C4-2B (cell line): ENCODE results near the gene TOR2A.

ENCODE experiments used
- H3K27ac ChIP-seq: fragments of 450-650 bp; 2 replicates; pipeline ENCODE4 v1.5.1; 2017
- CTCF ChIP-seq: fragments of 450-650 bp; conservative IDR thresholded peaks from 2 replicates; pipeline ENCODE4 v1.5.1; 2017; ENCODE audit warnings: mild to moderate bottlenecking
- ZFX ChIP-seq: fragments of 450-650 bp; IDR thresholded peaks from 2 replicates; pipeline ENCODE4 v1.6.1; 2017

The TOR2A gene

GRCh38 chr9:127778280-127779135 is 43.4 kb upstream of the TOR2A start, which contains the start of gene SH2D3C:
Gene SH2D3C (minus strand): TSS chr9:127778666. CDS start chr9:127778627, 39 bp downstream.
- no peak within 1 kb of the TSS for H3K27ac ChIP-seq

GRCh38 chr9:127777368-127777980 is 42.4 kb upstream of the TOR2A start:
- TF ChIP-seq CTCF (no peak), ZFX (no peak)
- no peak overlapping the region for H3K27ac ChIP-seq

More at GRCh38 chr9:127778280-127779135, 43.4 kb upstream of the TOR2A start, which contains the start of gene SH2D3C:
- TF ChIP-seq CTCF (no peak), ZFX (no peak)

- no peak for TF ChIP-seq ZFX
- H3K27ac ChIP-seq = no peak overlapping the region
Measured at GRCh38 chr9:127776924-127777289, 41.8 kb upstream of the TOR2A start.

GRCh38 chr9:127776195-127776923 is 41.3 kb upstream of the TOR2A start:
- no peak overlapping the region for H3K27ac ChIP-seq
- TF ChIP-seq CTCF (no peak), ZFX (no peak)

- H3K27ac ChIP-seq = no peak overlapping the region
- TF ChIP-seq ZFX (no peak), CTCF (no peak)
Measured at GRCh38 chr9:127773981-127774380, 38.9 kb upstream of the TOR2A start.

GRCh38 chr9:127773272-127773671 is 38.2 kb upstream of the TOR2A start:
- TF ChIP-seq ZFX (no peak), CTCF (no peak)

GRCh38 chr9:127772603-127773002 is 37.5 kb upstream of the TOR2A start:
- no peak overlapping the region for H3K27ac ChIP-seq
- TF ChIP-seq CTCF (no peak), ZFX (no peak)

More at GRCh38 chr9:127773272-127773671, 38.2 kb upstream of the TOR2A start:
- no peak overlapping the region for H3K27ac ChIP-seq
